ENCODE measurements around the gene MANSC4.

The MANSC4 gene

GRCh38 chr12:27797301-27798025, 17.4 kb upstream of the MANSC4 start:
- no peak for DNase-seq

- no peak for DNase-seq
Observed at GRCh38 chr12:27796128-27796527, 16.1 kb upstream of the MANSC4 start.

- DNase-seq = no peak
Observed at GRCh38 chr12:27794818-27795584, 15.0 kb upstream of the MANSC4 start.

GRCh38 chr12:27790179-27790578, 10.1 kb upstream of the MANSC4 start:
- no peak for DNase-seq

GRCh38 chr12:27787559-27787958, 7.5 kb upstream of the MANSC4 start:
- DNase-seq = no peak

GRCh38 chr12:27785882-27786570, 6.0 kb upstream of the MANSC4 start:
- no peak for DNase-seq

GRCh38 chr12:27782481-27782880, 2.4 kb upstream of the MANSC4 start:
- no peak for DNase-seq

- no peak for DNase-seq
Observed at GRCh38 chr12:27781680-27782079, 1.6 kb upstream of the MANSC4 start.

- DNase-seq = no peak
Observed at GRCh38 chr12:27780612-27781408, 774 bp upstream of the MANSC4 start.

- no peak for DNase-seq
Observed at GRCh38 chr12:27779416-27779919, 568 bp downstream of the MANSC4 start.

GRCh38 chr12:27778206-27778605, 1.8 kb downstream of the MANSC4 start:
- DNase-seq = no peak

GRCh38 chr12:27777141-27777540, 2.9 kb downstream of the MANSC4 start:
- no peak for DNase-seq

GRCh38 chr12:27772328-27773049, 7.5 kb downstream of the MANSC4 start:
- DNase-seq = no peak

GRCh38 chr12:27771481-27772327, 8.3 kb downstream of the MANSC4 start:
- DNase-seq = no peak

- DNase-seq = no peak
Observed at GRCh38 chr12:27769142-27769673, 10.8 kb downstream of the MANSC4 start.

- DNase-seq = no peak
Observed at GRCh38 chr12:27766587-27766986, 13.4 kb downstream of the MANSC4 start.

GRCh38 chr12:27762757-27763156, 17.3 kb downstream of the MANSC4 start:
- DNase-seq = no peak

- no peak for DNase-seq
Observed at GRCh38 chr12:27756670-27757195, 23.3 kb downstream of the MANSC4 start.

GRCh38 chr12:27754795-27755194, 25.2 kb downstream of the MANSC4 start:
- no peak for DNase-seq

- DNase-seq = no peak
Observed at GRCh38 chr12:27751386-27752047, 28.5 kb downstream of the MANSC4 start.

All from cortex of kidney (tissue), 1 donor.